ENCODE measurements around the gene VIP. TPM values are rescaled to one million over a fixed set of nuclear protein-coding genes. Genes with fewer than 3 reads are reported as not detected.

VIP gene
- total RNA-seq, 2 experiments from 2014 or later: not detected

DNA sequence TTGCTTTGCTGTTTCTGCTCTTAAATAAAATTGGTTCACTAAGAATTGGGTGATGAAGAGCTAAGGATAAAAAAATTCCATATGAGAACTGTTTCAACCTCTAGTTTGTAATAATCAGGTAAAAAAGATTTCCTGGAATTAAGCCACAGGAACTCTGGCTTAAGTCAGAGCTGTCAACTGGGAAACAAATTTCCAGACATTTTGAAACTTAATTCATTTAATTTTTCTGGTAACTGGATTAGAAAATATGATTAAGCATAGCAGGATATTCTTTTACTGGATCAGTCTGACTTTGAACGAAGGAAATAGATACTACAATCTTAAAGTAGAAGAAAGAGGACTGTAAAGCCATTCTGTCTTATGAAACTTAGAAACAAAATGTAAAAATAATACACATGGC, 1.3 kb upstream of the VIP start:
- no peak for TF ChIP-seq CTCF (IDR thresholded peaks at IDR 0.05)

DNA sequence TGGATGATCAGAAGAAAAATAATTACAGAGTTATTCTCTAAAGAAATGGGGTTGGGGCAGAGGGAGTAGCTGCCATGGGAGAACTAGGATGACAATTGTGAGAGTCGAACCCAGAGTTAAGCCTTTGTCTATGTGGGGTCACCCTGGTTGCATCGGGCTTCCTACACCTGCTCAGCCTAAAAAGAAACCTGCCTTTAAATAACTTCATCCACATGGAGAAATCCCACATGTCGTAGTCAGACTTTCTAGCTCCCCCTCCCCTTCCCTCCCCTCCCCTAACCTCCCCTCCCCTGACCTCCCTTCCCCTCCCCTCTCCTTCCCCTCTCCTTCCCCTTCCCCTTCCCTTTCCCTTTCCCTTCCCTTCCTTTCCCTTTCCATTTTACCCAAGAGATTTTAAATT, 14.7 kb downstream of the VIP start:
- H3K27me3 ChIP-seq (ENCODE audit: control insufficient read depth in 1 of 2, insufficient read depth in 2 of 2, low read length in 2 of 2): no peaks in the 10 kb centered on the region
- H3K36me3 Mint-ChIP-seq (ENCODE audit: low read depth): no peaks in the 10 kb centered on the region
- no peak overlapping the region for H3K4me3 Mint-ChIP-seq
- H3K9me3 ChIP-seq (ENCODE audit: control insufficient read depth in 1 of 2, insufficient read depth in 1 of 2, low read length in 2 of 2): no peaks in the 10 kb centered on the region
- no peaks in the 10 kb centered on the region for H3K9me3 Mint-ChIP-seq
- no peak overlapping the region for H3K27ac Mint-ChIP-seq
- H3K36me3 ChIP-seq (ENCODE audit: insufficient read depth, low read length): no peaks in the 10 kb centered on the region
- no peaks in the 10 kb centered on the region for H3K4me1 Mint-ChIP-seq (ENCODE audit: low read depth)
- intact Hi-C loops (cut with DNase I, micrococcal nuclease): no loop called here
- no peak for DNase-seq
- TF ChIP-seq CTCF (IDR thresholded peaks at IDR 0.05): no peak
- POLR2A ChIA-PET: no interaction called here
- ATAC-seq (ENCODE audit: poor library complexity): no peak
- H3K27ac ChIP-seq (ENCODE audit: low read depth in 1 of 2, low read length in 2 of 2): no peak overlapping the region
- peaks cover 7% of the 10 kb centered on the region for H3K27me3 Mint-ChIP-seq
- CTCF ChIA-PET: no interaction called here
- H3K4me1 ChIP-seq (ENCODE audit: insufficient read depth, low read length): no peaks in the 10 kb centered on the region
- no peak overlapping the region for H3K4me3 ChIP-seq (ENCODE audit: low read length)

More for the DNA sequence above, 1.3 kb upstream of the VIP start:
- ATAC-seq (ENCODE audit: poor library complexity) (no peak), DNase-seq (no peak)
- H3K4me1 ChIP-seq (ENCODE audit: insufficient read depth, low read length): no peaks in the 10 kb centered on the region
- Mint-ChIP-seq H3K27ac (no peak overlapping the region), H3K4me1 (ENCODE audit: low read depth) (no peaks in the 10 kb centered on the region), H3K36me3 (ENCODE audit: low read depth) (no peaks in the 10 kb centered on the region), H3K9me3 (no peaks in the 10 kb centered on the region), H3K4me3 (no peak overlapping the region), H3K27me3 (peaks cover 3% of the 10 kb centered on the region)
- no peaks in the 10 kb centered on the region for H3K36me3 ChIP-seq (ENCODE audit: insufficient read depth, low read length)
- no peak overlapping the region for H3K4me3 ChIP-seq (ENCODE audit: low read length)
- no peak overlapping the region for H3K27ac ChIP-seq (ENCODE audit: low read depth in 1 of 2, low read length in 2 of 2)
- intact Hi-C loops (cut with DNase I, micrococcal nuclease): no loop called here
- H3K9me3 ChIP-seq (ENCODE audit: control insufficient read depth in 1 of 2, insufficient read depth in 1 of 2, low read length in 2 of 2): no peaks in the 10 kb centered on the region
- ChIA-PET POLR2A (no interaction called here), CTCF (no interaction called here)
- H3K27me3 ChIP-seq (ENCODE audit: control insufficient read depth in 1 of 2, insufficient read depth in 2 of 2, low read length in 2 of 2): no peaks in the 10 kb centered on the region

GRCh38 chr6:152769159-152769558, 18.6 kb downstream of the VIP start:
- Mint-ChIP-seq H3K27ac (no peak overlapping the region), H3K4me1 (ENCODE audit: low read depth) (no peaks in the 10 kb centered on the region)
- no peak for DNase-seq

More at GRCh38 chr6:152769159-152769558, 18.6 kb downstream of the VIP start:
- ATAC-seq (ENCODE audit: poor library complexity): no peak
- no peak overlapping the region for H3K4me3 Mint-ChIP-seq
- no peak overlapping the region for H3K27ac ChIP-seq (ENCODE audit: low read depth in 1 of 2, low read length in 2 of 2)
- POLR2A ChIA-PET: no interaction called here
- H3K27me3 Mint-ChIP-seq: peaks cover 4% of the 10 kb centered on the region
- H3K4me3 ChIP-seq (ENCODE audit: low read length): no peak overlapping the region
- no peaks in the 10 kb centered on the region for H3K36me3 Mint-ChIP-seq (ENCODE audit: low read depth)
- TF ChIP-seq CTCF (IDR thresholded peaks at IDR 0.05): no peak
- H3K4me1 ChIP-seq (ENCODE audit: insufficient read depth, low read length): no peaks in the 10 kb centered on the region
- no peaks in the 10 kb centered on the region for H3K9me3 ChIP-seq (ENCODE audit: control insufficient read depth in 1 of 2, insufficient read depth in 1 of 2, low read length in 2 of 2)
- H3K27me3 ChIP-seq (ENCODE audit: control insufficient read depth in 1 of 2, insufficient read depth in 2 of 2, low read length in 2 of 2): no peaks in the 10 kb centered on the region
- intact Hi-C loops (cut with DNase I, micrococcal nuclease): no loop called here
- H3K36me3 ChIP-seq (ENCODE audit: insufficient read depth, low read length): no peaks in the 10 kb centered on the region
- CTCF ChIA-PET: no interaction called here
- no peaks in the 10 kb centered on the region for H3K9me3 Mint-ChIP-seq

Data from CD4-positive, alpha-beta T cell (primary cell).